HepG2 (cell line): ENCODE data around the gene MRNIP. TPM values are rescaled to one million over a fixed set of nuclear protein-coding genes. Genes with fewer than 3 reads are reported as not detected.

ENCODE experiments used
- CCDC6 ChIP-seq: sonication (generic); formaldehyde crosslinking; IDR thresholded peaks from 2 replicates; pipeline ENCODE4 v1.8.1; 2022; ENCODE audit warnings: mild to moderate bottlenecking, missing genetic modification reagents, moderate library complexity
- CREB1 ChIP-seq, 2 experiments: fragments of 450-650 bp in 1 of 2; IDR thresholded peaks; 2 replicates each; pipeline ENCODE4 v1.6.1; 2016 to 2017; ENCODE audit warnings: control low read depth in 1 of 2, mild to moderate bottlenecking in 1 of 2, missing compliant biosample characterization in 1 of 2, missing genetic modification characterization in 1 of 2
- CTCF ChIP-seq: sonication (generic); formaldehyde crosslinking; IDR thresholded peaks from 2 replicates; pipeline ENCODE4 v1.5.0; 2020; ENCODE audit warnings: mild to moderate bottlenecking, missing genetic modification reagents, moderate library complexity
- DZIP1 ChIP-seq: sonication (generic); formaldehyde crosslinking; IDR thresholded peaks from 2 replicates; pipeline ENCODE4 v1.5.0; 2020; ENCODE audit warnings: mild to moderate bottlenecking, missing genetic modification reagents
- ETV6 ChIP-seq: sonication (generic); formaldehyde crosslinking; conservative IDR thresholded peaks from 2 replicates; pipeline ENCODE4 v1.4.0; 2020; ENCODE audit warnings: missing genetic modification reagents
- FOXK1 ChIP-seq: sonication (generic); formaldehyde crosslinking; IDR thresholded peaks from 2 replicates; pipeline ENCODE4 v1.4.0; 2020; ENCODE audit warnings: low read depth, missing genetic modification reagents, borderline replicate concordance
- HOXA3 ChIP-seq: sonication (generic); formaldehyde crosslinking; IDR thresholded peaks from 2 replicates; pipeline ENCODE4 v1.5.0; 2020; ENCODE audit warnings: missing genetic modification reagents
- KMT2A ChIP-seq: sonication (generic); formaldehyde crosslinking; IDR thresholded peaks from 2 replicates; pipeline ENCODE4 v1.4.0; 2020; ENCODE audit warnings: missing genetic modification reagents
- NFYB ChIP-seq: sonication (generic); formaldehyde crosslinking; IDR thresholded peaks from 2 replicates; pipeline ENCODE4 v1.4.0; 2020; ENCODE audit warnings: missing genetic modification reagents
- NONO ChIP-seq, 2 experiments: fragments of 450-650 bp in 1 of 2; sonication (generic) in 1 of 2; formaldehyde crosslinking in 1 of 2; IDR thresholded peaks in 1 of 2; conservative IDR thresholded peaks in 1 of 2; 2 replicates each; pipeline versions ENCODE4 v1.6.1 to v1.8.0; 2017 to 2022; ENCODE audit warnings: mild to moderate bottlenecking in 1 of 2, missing genetic modification reagents in 1 of 2, moderate library complexity in 1 of 2
- PBX2 ChIP-seq: IDR thresholded peaks from 2 replicates; pipeline ENCODE4 v1.6.1; 2016; ENCODE audit warnings: control low read depth
- PPARG ChIP-seq: conservative IDR thresholded peaks from 2 replicates; pipeline ENCODE4 v1.6.1; 2016; ENCODE audit warnings: missing biosample characterization, missing genetic modification reagents
- TAF15 ChIP-seq: fragments of 200-400 bp; formaldehyde crosslinking; IDR thresholded peaks from one replicate; pipeline ENCODE4 v1.6.1; 2018; ENCODE audit warnings: mild to moderate bottlenecking, low read depth, low read length; ENCODE audit not compliant: poor library complexity, severe bottlenecking
- TARDBP ChIP-seq: sonication (generic); formaldehyde crosslinking; IDR thresholded peaks from 2 replicates; pipeline ENCODE4 v1.8.0; 2022; ENCODE audit warnings: mild to moderate bottlenecking, missing genetic modification reagents
- WIZ ChIP-seq: sonication (generic); formaldehyde crosslinking; IDR thresholded peaks from 2 replicates; pipeline ENCODE4 v1.5.1; 2020; ENCODE audit warnings: mild to moderate bottlenecking, missing genetic modification reagents
- ZBTB46 ChIP-seq: sonication (generic); formaldehyde crosslinking; IDR thresholded peaks from 2 replicates; pipeline ENCODE4 v1.4.0; 2020; ENCODE audit warnings: mild to moderate bottlenecking, missing genetic modification reagents, borderline replicate concordance
- ZFP1 ChIP-seq: IDR thresholded peaks from 2 replicates; pipeline ENCODE4 v1.6.1; 2016
- ZNF256 ChIP-seq: sonication (generic); formaldehyde crosslinking; conservative IDR thresholded peaks from 2 replicates; pipeline ENCODE4 v1.4.0; 2020; ENCODE audit warnings: missing genetic modification reagents
- ZNF44 ChIP-seq: sonication (generic); formaldehyde crosslinking; IDR thresholded peaks from 2 replicates; pipeline ENCODE4 v1.5.1; 2020; ENCODE audit warnings: mild to moderate bottlenecking, missing genetic modification reagents
- ZNF616 ChIP-seq: sonication (generic); formaldehyde crosslinking; IDR thresholded peaks from 2 replicates; pipeline ENCODE4 v1.5.0; 2020; ENCODE audit warnings: low read depth, mild to moderate bottlenecking, missing genetic modification reagents
- ZNF781 ChIP-seq: sonication (generic); formaldehyde crosslinking; IDR thresholded peaks from 2 replicates; pipeline ENCODE4 v1.5.1; 2020; ENCODE audit warnings: borderline replicate concordance, mild to moderate bottlenecking, missing genetic modification reagents; ENCODE audit errors: not compliant biosample characterization
- polyA plus RNA-seq, 8 experiments: library from polyadenylated mRNA; depleted of rRNA in 3 of 8; stranded (reverse) in 7 of 8; unstranded in 1 of 8; fragments of >200 nt; fragmentation: Illumina TruSeq in 4 of 8; extraction: Trizol in 4 of 8; gene quantifications; 2 replicates each; pipeline versions ENCODE4 v1.2.1 to v1.2.3, GENCODE V29; 2011 to 2016; ENCODE audit warnings: low read depth in 4 of 8, missing spikeins in 1 of 8, mixed read lengths in 1 of 8; ENCODE audit not compliant: insufficient read depth in 1 of 8
- total RNA-seq, 5 experiments: library from RNA; depleted of rRNA; stranded (reverse); fragments of >200 nt; fragmentation: Illumina TruSeq; extraction: Trizol; gene quantifications; 2 replicates each; pipeline ENCODE4 v1.2.3, GENCODE V29; 2016; ENCODE audit warnings: low read depth in 1 of 5

The MRNIP gene
- total and polyA plus RNA-seq, 2 of the 13 experiments (the other 11 are each of a cell fraction or from before 2014, with no cell fraction given): 15.5 to 34.1 TPM

GRCh38 chr5:179819296-179820126 lies 39.1 kb downstream of the MRNIP start (continued):
- TF ChIP-seq CREB1 (IDR thresholded peaks at IDR 0.05) (no peak), CREB1 (CRISPR knock-in tag; IDR thresholded peaks at IDR 0.05) (no peak), CCDC6 (peak; percentile 81), ETV6 (CRISPR knock-in tag) (no peak; the same call in 1 of the 2 replicates), WIZ (no peak), KMT2A (no peak; the same call in none of the 2 replicates), ZNF781 (CRISPR knock-in tag) (peak; percentile 86), PPARG (no peak), ZBTB46 (CRISPR knock-in tag) (no peak), TAF15 (no peak), NONO (IDR thresholded peaks at IDR 0.05) (no peak), NONO (CRISPR knock-in tag; conservative IDR thresholded peaks at IDR 0.05) (0 out of 2 replicates have a peak, but pooled peaks have one; percentile 9), NFYB (CRISPR knock-in tag) (no peak), ZNF616 (CRISPR knock-in tag) (peak; percentile 34; the same call in 1 of the 2 replicates), DZIP1 (CRISPR knock-in tag) (0 out of 2 replicates have a peak, but pooled peaks have one; percentile 45), TARDBP (CRISPR knock-in tag) (no peak; the same call in 1 of the 2 replicates), ZNF44 (CRISPR knock-in tag) (no peak), ZNF256 (CRISPR knock-in tag) (no peak), FOXK1 (no peak), ZFP1 (no peak), CTCF (CRISPR knock-in tag) (peak; percentile 40), PBX2 (CRISPR knock-in tag) (no peak), HOXA3 (CRISPR knock-in tag) (no peak; the same call in 1 of the 2 replicates)
